Stimulated activated CD4-positive, alpha-beta T cell treated with anti-CD3 and anti-CD28 coated beads, TNF-alpha, amount 100 ng/mL, for 48 hours (primary cell): ENCODE results near the gene ACYP1.
A peak's percentile ranks its signal among the peaks of the same experiment; 100 is the strongest.

ENCODE experiments used
- DNase-seq, 3 donors: peaks; one replicate each; pipeline ENCODE4 v3.0.0-alpha.2; 2020; ENCODE audit warnings: low read depth in 3 of 3

ACYP1 gene

DNA sequence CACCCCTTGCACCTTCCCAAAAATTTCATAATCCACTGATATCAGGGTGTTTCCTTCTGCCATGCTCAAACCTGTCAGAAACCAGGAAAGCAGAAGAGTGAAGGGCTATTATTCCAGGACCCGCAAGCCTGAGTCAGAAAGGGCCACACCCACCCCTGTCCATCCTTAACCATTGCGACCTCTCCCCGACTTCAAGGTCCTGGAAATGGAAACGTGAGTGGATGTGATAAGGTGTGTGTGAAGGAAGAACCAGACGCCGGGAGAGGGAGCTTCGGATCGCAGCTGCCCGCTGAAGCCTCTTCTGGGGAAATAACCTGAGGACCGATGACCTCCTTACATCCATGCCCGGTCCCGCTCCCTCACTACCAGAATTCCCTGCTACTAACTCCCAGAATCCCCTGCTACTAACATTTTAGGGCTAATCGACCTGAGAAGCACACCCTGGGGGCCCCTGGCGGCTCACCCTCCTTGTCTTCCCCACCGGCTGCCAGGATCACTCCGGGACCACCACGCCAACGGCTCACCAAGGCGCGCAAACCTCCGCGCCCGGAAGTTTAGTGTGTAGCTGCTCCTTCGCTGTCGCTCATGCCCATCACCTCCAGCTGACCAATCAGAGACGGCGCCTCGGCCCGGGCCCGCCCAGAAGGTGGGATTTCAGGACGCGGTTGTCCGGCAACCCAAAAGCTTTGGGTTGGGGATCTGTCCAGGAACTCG is at the start of gene ACYP1:
TSS of gene ACYP1 (minus strand) at position 534 of the 714 bp plus-strand sequence. CDS start at position 63, 471 bp downstream.
- peak; percentile 83 to 86 (median 84) for DNase-seq

DNA sequence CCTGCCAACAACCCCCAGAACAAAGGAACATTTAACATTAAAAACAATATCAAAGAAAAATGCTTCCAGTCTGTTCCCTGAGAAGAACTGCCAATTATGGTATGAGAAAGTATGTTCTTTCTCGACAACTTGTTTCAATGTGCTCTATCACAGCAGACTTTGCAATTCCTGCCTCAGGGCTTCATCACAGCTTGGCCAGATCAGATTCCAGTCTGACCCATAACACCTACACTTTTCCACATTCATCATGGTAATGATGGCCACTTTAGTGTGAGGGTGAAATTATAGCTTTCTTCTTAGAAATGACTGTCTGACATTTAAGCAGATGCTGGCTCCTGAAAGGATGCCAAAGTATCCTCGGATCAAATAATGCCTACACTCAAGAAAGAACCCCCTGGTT is 46.1 kb upstream of the ACYP1 start:
- DNase-seq: no peak

DNA sequence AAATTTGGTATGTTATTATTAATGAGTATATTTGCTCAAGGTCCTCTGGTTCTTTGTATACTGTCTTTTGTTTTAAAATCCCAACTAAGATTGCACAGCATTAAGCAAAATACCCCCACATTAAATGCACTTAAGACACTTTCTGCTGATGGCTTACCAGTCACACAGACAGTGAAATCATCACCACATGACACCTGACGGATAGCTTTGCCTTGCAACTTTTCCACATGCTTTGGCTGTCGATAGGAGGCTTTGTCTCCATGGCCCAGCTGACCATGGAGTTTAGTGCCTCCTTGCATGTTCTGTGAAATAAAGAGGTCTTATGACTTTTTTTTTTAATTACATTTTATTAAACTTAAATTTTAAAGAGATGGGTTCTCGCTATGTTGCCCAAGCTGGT is 43.4 kb upstream of the ACYP1 start:
- no peak for DNase-seq

DNA sequence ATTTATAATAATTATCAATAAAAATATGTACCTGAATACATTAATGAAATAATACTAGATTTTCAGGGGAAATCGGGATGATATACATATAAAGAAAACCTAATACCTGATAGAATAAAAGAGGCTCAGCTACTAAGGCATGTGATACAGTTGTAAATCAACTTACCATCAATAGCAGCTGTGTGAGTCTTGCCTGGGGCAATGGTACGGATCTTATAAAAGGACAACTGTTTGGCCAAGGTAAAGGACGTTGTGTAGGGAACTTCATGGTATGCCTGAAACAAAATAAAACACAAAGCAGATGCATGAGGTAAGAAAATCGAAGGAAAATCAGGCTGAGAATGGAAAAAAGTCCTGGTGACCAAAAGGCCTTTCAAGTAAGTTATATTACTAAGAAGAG is 37.7 kb upstream of the ACYP1 start:
- no peak for DNase-seq

DNA sequence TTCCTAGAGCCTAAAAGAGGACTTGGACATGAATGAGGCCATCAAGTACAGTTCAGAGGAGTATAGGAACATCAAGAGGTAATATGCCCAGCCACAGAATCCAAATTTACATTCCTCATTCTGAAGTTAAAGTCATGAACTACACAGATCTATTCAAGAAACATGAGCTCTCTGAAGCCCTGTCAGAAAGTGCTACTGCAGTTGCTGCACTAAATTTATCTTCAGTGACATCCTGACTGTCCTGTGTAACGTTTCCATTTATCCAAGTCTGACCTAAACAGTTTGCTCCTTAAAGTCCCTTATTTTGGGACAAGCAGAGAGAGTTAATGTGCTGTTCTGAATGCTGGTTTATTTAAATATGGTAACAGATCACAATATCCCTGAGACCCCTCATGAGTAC is 34.9 kb upstream of the ACYP1 start:
- no peak for DNase-seq

DNA sequence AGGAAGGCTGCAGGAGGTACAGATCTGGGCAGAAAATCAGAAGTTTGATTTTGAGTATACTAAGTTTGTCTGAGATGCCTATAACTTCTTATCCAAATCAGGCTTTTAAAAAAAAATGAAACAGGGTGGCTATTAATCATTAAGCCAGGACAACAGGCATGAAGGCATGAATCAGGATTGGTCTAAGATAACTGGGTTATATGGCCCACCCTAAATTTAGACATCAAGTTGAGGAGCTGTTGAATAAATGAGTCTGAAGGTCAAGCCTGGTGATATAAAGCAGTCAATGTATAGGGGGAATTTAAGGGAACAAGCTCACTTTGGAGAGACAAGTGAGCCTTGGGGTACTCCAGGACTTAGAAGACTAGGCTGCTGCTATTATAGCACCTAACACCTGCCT is 34.4 kb upstream of the ACYP1 start:
- no peak for DNase-seq

DNA sequence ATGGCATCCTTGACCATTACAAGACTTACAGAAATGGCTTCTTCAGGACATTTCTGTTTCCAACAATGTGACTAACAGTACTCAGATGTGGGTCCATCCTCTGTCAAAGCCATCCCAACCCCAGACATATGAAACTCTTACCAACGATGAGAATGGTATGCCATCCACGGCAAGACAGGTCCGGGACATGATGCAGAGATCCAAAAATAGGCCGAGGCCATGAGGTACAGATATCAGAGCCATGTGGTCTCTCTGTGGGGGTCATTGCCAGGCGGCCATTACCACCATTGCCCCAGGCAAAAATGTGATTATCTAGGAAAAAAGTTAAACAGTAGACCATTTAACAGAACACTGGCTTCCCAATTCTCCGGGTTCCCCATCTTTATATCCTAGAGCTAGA is 33.1 kb upstream of the ACYP1 start:
- DNase-seq: no peak

DNA sequence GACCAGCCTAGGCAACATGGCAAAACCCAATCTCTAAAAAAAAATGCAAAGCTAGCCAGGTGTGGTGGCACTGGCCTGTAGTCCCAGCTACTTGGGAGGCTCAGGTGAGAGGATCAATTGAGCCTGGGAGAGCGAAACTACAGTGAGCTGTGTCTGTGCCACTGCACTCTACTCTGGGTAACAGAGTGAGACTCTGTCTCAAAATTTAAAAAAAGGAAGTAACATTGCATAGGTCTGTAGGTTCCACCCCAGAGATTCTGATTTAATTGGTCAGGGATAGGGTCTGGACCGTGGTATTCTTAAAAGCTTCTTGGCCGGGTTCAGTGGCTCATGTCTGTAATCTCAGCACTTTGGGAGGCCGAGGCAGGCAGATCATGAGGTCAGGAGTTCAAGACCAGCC is 31.9 kb upstream of the ACYP1 start:
- DNase-seq: no peak

DNA sequence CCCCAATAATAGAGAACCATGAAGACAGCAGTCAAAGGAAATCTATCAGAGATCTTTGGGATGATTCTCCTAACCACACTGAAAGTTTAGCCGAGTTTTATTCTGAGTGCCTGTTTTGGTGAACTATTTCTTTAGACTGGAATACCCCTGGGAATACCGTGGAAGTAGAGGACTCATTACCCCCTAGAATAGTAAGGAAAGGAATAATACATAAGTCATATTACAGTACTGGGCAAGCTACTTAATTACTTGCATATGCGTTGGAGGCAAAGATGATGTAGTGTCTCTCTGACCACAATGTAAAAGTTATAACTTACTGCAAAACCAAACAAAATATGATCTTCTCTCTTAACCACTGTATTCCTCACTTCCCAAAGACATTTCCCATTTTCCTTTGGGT is 31.1 kb upstream of the ACYP1 start:
- no peak for DNase-seq

DNA sequence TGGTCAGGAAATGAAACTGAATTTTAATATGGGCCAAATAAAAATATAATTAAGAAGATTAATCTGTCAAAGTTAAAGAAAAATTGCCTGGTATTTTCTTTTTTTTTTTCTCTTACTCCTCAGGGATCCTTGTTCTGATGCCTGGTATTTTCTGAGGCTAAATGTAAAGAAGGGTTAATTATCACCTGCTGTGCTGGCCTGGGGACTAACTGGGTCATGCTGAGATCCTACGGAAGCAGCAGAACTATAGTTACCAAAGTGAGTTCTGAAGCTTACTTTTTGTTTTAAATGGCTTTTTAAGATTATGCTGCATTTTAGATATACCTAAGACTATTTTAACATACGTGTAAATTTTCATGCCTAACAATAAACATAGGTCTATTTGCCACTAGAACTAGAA is 28.9 kb upstream of the ACYP1 start:
- DNase-seq: no peak

DNA sequence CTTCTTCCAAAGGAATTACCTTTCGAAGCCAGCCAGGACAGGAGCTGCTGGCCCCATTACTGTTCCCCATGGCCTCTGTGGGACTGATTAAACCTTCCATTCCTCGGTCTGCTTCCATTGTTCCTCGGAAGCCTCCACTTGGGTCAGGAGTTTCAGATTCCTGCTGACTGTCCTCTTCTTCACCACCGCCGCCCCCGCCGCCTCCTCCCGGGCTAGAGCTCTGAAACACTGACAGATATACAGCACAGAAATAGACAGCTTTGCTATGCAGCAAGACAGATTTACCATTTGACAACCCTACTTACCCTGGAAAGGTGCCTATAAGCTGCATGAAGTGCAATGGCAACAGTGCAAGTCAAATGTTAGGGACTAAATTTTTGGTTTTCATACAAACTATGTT is 27.4 kb upstream of the ACYP1 start:
- no peak for DNase-seq

DNA sequence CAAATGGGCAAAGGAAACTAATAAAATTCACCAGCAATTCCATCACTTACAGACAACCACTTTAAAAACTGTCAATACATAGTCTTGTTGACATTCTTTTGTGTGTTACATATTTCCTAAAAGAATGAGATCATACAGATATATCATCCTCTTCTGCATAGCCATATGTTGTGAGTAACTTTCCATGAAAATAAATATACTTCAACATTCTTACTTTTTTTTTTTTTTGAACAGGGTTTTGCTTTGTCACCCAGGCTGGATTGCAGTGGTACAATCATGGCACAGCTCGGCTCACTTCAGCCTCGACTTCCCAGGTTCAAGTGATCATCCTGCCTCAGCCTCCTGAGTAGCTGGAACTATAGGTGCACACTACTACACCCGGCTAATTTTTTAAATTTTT is 26.5 kb upstream of the ACYP1 start:
- DNase-seq: no peak

DNA sequence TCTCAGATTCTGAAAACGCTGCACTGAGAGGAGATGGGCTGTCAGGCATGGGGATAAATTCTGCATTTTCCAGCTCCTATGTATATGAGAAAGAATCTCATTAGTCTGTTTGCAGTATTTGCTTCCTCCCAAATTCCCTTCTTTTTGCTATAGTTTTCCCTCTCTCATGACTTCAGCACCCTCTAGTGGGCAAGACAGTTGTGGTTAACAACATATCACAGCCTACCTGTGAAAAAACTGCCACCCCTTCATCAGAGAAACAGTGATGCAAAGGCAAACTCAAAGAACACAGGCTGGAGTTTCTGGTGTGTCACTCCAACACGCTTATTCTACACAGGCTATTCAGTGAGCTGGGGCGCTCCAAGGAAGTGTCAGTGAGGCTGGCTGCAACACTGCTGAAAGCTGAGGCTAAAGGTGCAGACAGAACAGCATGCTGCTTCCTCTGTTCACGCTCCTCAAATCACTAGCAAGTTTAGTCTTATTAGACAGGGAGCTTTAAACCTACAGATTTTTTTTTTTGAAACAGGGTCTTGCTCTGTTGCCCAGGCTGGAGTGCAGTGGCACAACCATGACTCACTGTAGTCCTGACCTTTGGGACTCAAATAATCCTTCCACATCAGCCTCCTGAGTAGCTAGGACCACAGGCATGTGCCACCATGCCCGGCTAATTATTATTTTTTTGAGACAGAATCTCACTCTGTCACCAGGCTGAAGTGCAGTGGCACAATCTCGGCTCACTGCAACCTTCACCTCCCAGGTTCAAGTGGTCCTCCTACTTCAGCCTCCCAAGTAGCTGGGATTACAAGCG is 24.9 kb upstream of the ACYP1 start:
- peak in 1 of 3 donors; percentile 37 for DNase-seq

DNA sequence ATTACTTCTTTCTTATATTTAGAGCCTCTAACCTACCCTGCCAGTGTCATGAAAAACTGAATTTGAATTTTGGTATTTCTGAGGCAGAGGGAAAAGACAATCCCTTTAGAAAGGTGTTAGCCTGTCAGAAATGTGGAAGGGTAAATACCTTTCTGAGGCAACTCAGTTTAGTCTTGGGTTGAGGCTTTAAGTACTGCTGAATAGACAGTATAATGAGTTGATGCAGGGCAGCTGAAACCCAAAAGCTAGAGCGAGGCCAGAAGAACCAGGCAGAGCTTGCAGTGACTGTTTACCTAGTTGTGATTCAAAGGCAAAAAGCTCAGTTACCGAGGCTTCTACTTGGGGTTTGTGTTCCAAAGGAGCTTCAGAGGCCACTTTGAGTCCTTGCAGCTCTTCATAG is 24.3 kb upstream of the ACYP1 start:
- no peak for DNase-seq

DNA sequence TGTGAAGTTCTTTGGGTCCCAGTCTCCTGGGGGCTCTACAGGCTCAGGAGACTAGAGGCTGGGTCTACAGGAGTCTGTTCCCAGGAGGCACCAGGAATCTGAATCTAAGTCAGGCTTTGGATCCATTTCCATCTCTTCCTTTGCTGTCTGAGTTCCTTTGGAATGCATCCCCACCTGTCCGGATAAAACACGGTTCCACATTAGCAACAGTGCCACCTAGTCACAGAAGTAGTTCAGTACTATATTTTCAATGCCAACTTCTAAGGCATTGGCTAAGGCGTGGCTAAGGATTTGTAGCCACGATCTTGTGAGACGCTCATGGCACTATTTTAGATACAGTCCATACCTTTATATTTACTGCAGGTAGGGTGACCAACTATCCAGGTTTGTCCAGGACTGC is 20.7 kb upstream of the ACYP1 start:
- no peak for DNase-seq

DNA sequence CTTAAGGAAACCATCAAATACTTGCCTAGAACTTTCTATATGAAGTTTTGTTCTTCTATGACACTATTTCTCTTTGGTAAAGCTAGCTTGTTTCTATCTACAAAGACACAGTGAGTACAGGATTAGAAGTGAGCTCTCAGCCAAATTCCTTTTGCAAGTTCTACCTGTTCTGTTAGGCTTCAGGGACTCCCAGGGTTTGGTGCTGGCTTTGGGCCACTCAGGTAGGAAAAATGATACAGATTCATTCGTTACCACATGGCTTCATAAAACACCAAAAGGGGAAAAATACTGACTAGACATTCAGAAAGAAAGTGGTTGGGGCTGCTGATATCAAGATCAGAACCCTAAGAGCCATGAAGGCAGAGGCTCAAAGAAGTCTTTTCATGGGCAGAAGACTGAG is 19.4 kb upstream of the ACYP1 start:
- no peak for DNase-seq

DNA sequence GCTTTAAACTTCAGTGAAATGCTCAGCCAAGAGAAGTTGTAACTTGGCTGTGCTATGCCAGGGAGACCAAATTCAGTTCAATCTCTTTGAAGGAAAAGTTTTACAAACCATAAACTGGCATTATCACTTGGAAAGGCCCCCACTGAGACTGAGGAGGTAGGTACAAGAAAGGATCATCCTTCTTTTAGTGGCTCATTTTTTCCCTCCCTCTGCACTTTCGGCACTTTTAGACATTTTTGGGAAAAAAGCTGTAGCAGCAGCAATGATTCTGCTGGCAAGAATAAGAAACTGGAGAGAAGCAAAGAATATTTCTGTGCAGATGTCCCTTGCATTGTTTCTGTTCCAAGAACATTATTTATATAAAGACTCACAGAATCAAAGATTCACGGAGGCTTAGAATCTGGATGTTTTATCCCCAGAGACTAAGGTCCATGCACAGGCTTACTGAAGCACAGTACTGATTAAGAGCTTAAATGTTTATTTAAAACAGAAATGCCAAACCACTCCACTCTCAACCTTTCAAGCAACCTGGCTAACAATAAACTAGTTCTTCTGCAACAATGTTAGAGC is 17.9 kb upstream of the ACYP1 start:
- DNase-seq: no peak

DNA sequence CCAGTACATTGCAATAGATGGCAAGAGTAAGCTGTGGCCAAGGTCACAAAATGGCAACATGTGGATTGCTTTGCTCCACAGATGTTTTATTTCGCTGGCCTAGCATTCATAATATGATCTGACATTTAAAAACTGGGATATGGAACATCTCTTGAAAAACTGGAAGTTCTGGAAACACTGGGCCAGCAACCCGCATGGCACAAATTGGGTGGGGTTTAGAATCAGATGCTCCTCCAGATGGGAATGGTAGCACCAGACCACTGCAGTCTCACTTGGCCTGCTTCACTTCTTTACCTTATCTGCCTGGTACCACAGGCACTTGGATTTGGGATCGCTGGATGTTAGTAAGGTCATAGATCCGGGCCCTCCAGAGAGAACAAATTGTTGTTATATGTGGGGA is 15.7 kb upstream of the ACYP1 start:
- DNase-seq: no peak

DNA sequence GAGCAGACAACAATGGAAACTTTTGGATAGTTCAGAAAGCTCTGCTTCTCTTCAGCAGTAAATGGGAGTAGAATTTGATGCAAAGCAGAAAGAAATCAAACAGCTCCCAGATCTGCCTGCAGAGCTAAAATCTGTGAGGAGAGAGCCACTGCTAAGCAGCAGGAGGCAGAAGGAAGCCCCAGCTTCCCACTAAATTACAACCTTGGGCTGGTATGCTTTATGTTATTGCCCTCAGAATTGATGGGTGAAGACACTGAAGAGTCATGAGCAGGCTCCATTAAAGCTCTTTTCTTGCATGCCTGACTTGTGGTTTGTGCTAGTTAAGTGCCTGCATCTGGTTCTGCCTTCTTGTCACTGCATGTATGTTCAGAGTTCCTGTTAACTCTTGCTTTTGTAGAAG is 14.0 kb upstream of the ACYP1 start:
- no peak for DNase-seq

DNA sequence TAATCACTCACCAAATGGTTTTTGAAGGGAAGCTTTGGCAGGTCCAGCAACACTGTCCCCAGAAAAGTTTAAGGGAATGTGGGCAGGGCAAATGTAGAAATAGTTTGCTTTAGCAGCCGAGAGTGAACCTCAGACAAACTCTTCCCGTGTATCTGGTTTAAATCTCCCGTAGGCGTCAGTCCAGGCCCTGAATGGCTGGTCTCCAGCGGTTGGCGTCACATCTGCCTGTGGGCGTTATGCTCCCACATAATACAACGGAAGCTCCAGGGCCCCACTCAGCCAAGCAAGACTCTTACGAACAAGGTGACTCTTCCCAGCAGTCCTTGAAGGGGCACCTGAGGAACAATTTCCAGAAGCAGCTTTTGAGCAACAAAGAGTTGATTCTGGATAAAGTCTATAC is 6.6 kb upstream of the ACYP1 start:
- DNase-seq: no peak

DNA sequence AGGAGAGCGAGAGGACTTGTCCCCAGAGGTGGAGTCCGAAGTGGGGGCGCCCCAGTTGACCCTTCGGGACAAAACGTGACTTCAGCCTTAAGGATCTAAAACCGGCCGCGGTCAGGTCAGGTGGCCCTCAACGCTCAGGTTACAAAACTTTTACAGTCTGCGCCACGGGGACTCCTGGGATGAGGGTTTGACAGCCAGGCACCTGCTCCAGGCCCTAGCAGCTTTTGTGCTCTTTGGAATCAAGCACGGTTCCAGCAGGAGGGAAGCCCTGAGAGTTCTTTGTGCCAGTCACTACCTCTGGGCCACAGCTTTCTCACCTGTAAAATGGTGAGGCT is 6.0 kb upstream of the ACYP1 start:
- DNase-seq: no peak

DNA sequence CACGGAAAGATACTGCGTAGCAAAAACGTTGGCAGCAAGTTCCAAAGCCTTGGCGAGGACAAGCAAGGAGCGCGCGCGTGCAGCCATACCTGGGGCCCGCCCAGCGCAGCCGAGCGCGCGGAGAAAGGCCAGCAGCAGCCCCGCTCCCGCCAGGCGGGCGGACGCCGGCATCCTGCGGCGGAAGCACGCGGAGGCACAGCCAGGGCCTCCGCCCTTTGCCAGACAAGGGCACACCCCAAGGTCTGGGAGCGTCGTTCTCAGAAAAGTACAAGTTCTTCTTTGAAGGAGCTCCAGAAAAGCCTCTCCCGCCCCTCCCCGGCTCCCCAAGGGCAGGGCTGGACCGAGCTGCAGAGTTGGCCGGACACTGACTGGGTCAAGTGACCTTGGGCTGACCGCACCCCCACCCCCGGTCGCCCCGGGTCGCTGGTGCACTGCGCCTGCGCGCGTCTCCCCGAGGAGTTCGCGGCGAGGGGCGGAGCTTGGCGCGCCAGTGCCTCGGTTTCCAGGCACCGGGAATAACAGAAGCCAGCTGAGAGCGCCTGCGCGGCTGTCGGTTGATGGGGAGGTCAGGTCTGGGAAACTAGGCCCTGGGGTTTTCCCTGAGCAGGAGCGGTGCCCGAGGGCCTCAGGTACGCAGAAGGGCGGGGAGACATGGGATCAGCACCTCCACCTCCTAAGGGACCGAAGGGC is 5.4 kb upstream of the ACYP1 start, which contains the start of gene ZC2HC1C:
TSS of gene ZC2HC1C (plus strand) at position 521 of the 690 bp plus-strand sequence. CDS start 933 bp downstream, outside the sequence.
- peak; percentile 42 to 57 (median 53) for DNase-seq
